GM12878 (cell line): ENCODE measurements around the gene EDC3. TPM values are rescaled to one million over a fixed set of nuclear protein-coding genes. Genes with fewer than 3 reads are reported as not detected.
A peak's percentile ranks its signal among the peaks of the same experiment; 100 is the strongest.

Experiments
- ATAC-seq: fragments of 200-7000 bp; cut with Tn5 transposase; 3 replicates; pipeline ENCODE4 v1.9.1; 2020; ENCODE audit warnings: mild to moderate bottlenecking, moderate library complexity
- BruUV-seq: library from RNA; stranded (reverse); fragments of 400-500 nt; replicated peaks from 2 replicates; lab custom pipeline; 2021; lab: Mats Ljungman, UMichigan
- CTCF ChIA-PET: fragments of 300-600 bp; sonication (Branson Sonifier 250); formaldehyde crosslinking; extraction: SDS; loops from one replicate; lab custom pipeline; 2021; ENCODE audit warnings: inconsistent platforms; lab: Yijun Ruan, JAX
- POLR2A ChIA-PET: fragments of 350-600 bp; formaldehyde crosslinking; extraction: SDS; loops from one replicate; lab custom pipeline; 2021; ENCODE audit warnings: inconsistent platforms; lab: Charles Lee
- RAD21 ChIA-PET: fragments of 300-600 bp; sonication (Branson Sonifier 250); formaldehyde crosslinking; loops from one replicate; lab custom pipeline; 2023; ENCODE audit warnings: antibody characterized with exemption; ENCODE audit not compliant: unreplicated experiment; lab: Charles Lee
- SMC1A ChIA-PET: fragments of 300-600 bp; sonication (Branson Sonifier 250); formaldehyde crosslinking; loops from one replicate; lab custom pipeline; 2023; ENCODE audit not compliant: unreplicated experiment, uncharacterized antibody; lab: Charles Lee
- DNase-seq: peaks from one replicate; pipeline ENCODE4 v3.0.0-alpha.2; 2011; ENCODE audit warnings: low read depth, low spot score
- FAIRE-seq: peaks from 3 replicates; lab custom pipeline; 2011; peaks lifted over from hg19 to GRCh38; lab: Jason Lieb, UNC
- H2AFZ ChIP-seq: 2 replicates; pipeline ENCODE4 v1.6.0; 2011; ENCODE audit warnings: low read depth, low read length, control low read depth; ENCODE audit not compliant: control insufficient read depth
- H3K27ac ChIP-seq: 2 replicates; pipeline ENCODE4 v1.5.1; 2011; ENCODE audit warnings: control low read depth; ENCODE audit not compliant: control insufficient read depth, insufficient read depth
- H3K27me3 ChIP-seq, 2 experiments: replicated peaks in 1 of 2; 2 replicates each; pipeline versions ENCODE4 v1.6.0 to v1.6.1; 2011; ENCODE audit warnings: low read length in 1 of 2; ENCODE audit not compliant: control insufficient read depth in 2 of 2, insufficient read depth in 2 of 2
- H3K36me3 ChIP-seq, 2 experiments: 2 replicates each; pipeline ENCODE4 v1.5.1; 2011; ENCODE audit warnings: low read length in 1 of 2; ENCODE audit not compliant: control insufficient read depth in 2 of 2, insufficient read depth in 2 of 2
- H3K4me1 ChIP-seq: 2 replicates; pipeline ENCODE4 v1.6.1; 2011; ENCODE audit warnings: mild to moderate bottlenecking, low read length, moderate library complexity, mixed read lengths; ENCODE audit not compliant: control insufficient read depth, insufficient read depth
- H3K4me2 ChIP-seq: 2 replicates; pipeline ENCODE4 v1.6.0; 2011; ENCODE audit warnings: control low read depth; ENCODE audit not compliant: control insufficient read depth, insufficient read depth
- H3K4me3 ChIP-seq: fragments of 200-600 bp; sonication (generic); 2 replicates; pipeline ENCODE4 v1.5.1; 2016
- H3K79me2 ChIP-seq: 2 replicates; pipeline ENCODE4 v1.6.0; 2011; ENCODE audit warnings: low read length; ENCODE audit not compliant: control insufficient read depth, insufficient read depth
- H3K9ac ChIP-seq: 2 replicates; pipeline ENCODE4 v1.8.0; 2011; ENCODE audit warnings: low read length, control low read depth, mixed read lengths; ENCODE audit not compliant: control insufficient read depth, insufficient read depth
- H3K9me3 ChIP-seq: replicated peaks from 3 replicates; pipeline ENCODE4 v1.5.1; 2011; ENCODE audit warnings: mild to moderate bottlenecking, low read length; ENCODE audit not compliant: control insufficient read depth, insufficient read depth
- H4K20me1 ChIP-seq: 2 replicates; pipeline ENCODE4 v1.6.0; 2011; ENCODE audit not compliant: control insufficient read depth, insufficient read depth
- CHD4 ChIP-seq: fragments of 200-600 bp; sonication (generic); IDR thresholded peaks from 2 replicates; pipeline ENCODE4 v1.6.1; 2016; ENCODE audit warnings: mild to moderate bottlenecking
- CREB1 ChIP-seq: IDR thresholded peaks from 2 replicates; pipeline ENCODE4 v1.6.1; 2012; ENCODE audit warnings: low read depth, mild to moderate bottlenecking, inconsistent platforms
- SMC3 ChIP-seq: IDR thresholded peaks from 2 replicates; pipeline ENCODE4 v1.6.1; 2011; ENCODE audit warnings: low read length, improper control_type of control experiment, borderline replicate concordance
- SPI1 ChIP-seq: IDR thresholded peaks from 2 replicates; pipeline ENCODE4 v1.6.1; 2011; ENCODE audit warnings: low read depth, mild to moderate bottlenecking, low read length, moderate library complexity, borderline replicate concordance; ENCODE audit not compliant: insufficient read depth
- ZNF384 ChIP-seq: IDR thresholded peaks from 2 replicates; pipeline ENCODE4 v1.6.1; 2012; ENCODE audit warnings: low read depth, mild to moderate bottlenecking, low read length, improper control_type of control experiment, borderline replicate concordance
- WGBS: methylation state at CpG from one replicate; pipeline ENCODE4 v1.1.6; 2016; ENCODE audit warnings: low lambda C conversion rate; ENCODE audit not compliant: insufficient replicate concordance, insufficient coverage; ENCODE audit errors: missing lambda C conversion rate; 5-methylcytosine and 5-hydroxymethylcytosine counted together
- in situ Hi-C: fragments of 300-500 bp; cut with MboI; formaldehyde crosslinking; loops from 9 replicates; pipeline ENCODE4 v1.14.3; 2018; ENCODE audit warnings: mixed read lengths
- intact Hi-C: fragments of 100-400 bp; cut with micrococcal nuclease; formaldehyde crosslinking; loops from one replicate; pipeline ENCODE4 v1.14.2; 2022; ENCODE audit not compliant: unreplicated experiment
- polyA plus RNA-seq, 11 experiments: library from polyadenylated mRNA; depleted of rRNA in 4 of 11; unstranded in 6 of 11; stranded (reverse) in 5 of 11; fragments of >200 nt; fragmentation: Nextera tagmentation in 4 of 11; fragmentation: Illumina TruSeq in 1 of 11; extraction: Ambion mirVana in 4 of 11; extraction: Trizol in 1 of 11; gene quantifications; 1 replicate in 1 of 11; 2 replicates in 10 of 11; pipeline versions ENCODE4 v1.2.1 to v1.2.3, GENCODE V29; 2011 to 2016; ENCODE audit warnings: inconsistent platforms in 2 of 11, missing spikeins in 2 of 11, low read depth in 1 of 11
- total RNA-seq, 4 experiments: library from RNA; depleted of rRNA in 3 of 4; stranded (reverse); fragments of >200 nt in 3 of 4; fragmentation: Illumina TruSeq in 1 of 4; extraction: Trizol in 1 of 4; gene quantifications; 2 replicates each; pipeline versions ENCODE4 v1.2.1 to v1.2.3, GENCODE V29; 2013 to 2021

EDC3 gene
- total and polyA plus RNA-seq, 10 of the 15 experiments (the other 5 are each of a cell fraction or from before 2014, with no cell fraction given): 11.8 to 48.4 (median 35.3) TPM

DNA sequence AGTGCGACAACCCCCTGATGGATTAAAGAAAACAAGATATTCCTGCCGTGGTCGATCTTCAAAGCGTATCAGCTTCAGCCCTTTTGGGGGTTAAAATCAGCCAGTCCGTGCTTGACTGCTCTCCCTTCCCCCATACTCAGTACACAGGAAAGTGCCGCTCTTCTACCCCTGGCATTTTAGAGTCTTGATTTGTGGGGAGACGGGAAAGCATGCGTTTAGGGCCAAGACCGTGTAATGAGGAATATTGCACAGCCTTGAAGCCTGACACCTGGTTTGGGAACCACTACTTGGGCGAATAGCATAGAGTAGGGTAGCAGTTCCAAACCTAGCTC, 540 bp upstream of the EDC3 start:
- TF ChIP-seq CHD4: no peak
- TF ChIP-seq SMC3: no peak
- no peak for TF ChIP-seq ZNF384
- Histone ChIP-seq H3K36me3 (no peaks in the 10 kb centered on the region), H3K9ac (peak overlapping the region; percentile 97), H3K4me1 (peaks cover 9% of the 10 kb centered on the region), H3K27me3 (no peaks in the 10 kb centered on the region), H3K27ac (peak overlapping the region; percentile 89), H3K4me3 (peak overlapping the region; percentile 83), H3K79me2 (peaks cover 38% of the 10 kb centered on the region), H3K9me3 (no peaks in the 10 kb centered on the region), H3K4me2 (peak overlapping the region; percentile 98), H2AFZ (peak overlapping the region; percentile 98), H4K20me1 (no peaks in the 10 kb centered on the region)
- ChIA-PET POLR2A (interaction anchor here (0.6 kb wide), 1 partner anchor 62 kb away, joined by 3 read pairs; no protein-coding TSS in a partner anchor), SMC1A (interaction anchor here (1.0 to 1.4 kb wide), 2 partner anchors 15 to 62 kb away, joined by 3 read pairs; no protein-coding TSS in a partner anchor), RAD21 (interaction anchor here (1.1 kb wide), 1 partner anchor 239 kb away, joined by 3 read pairs; no protein-coding TSS in a partner anchor), CTCF (interaction anchor here (0.7 to 1.2 kb wide), 3 partner anchors 64 to 91 kb away, joined by 3 read pairs; no protein-coding TSS in a partner anchor)
- intact Hi-C loops (no loop called here), in situ Hi-C loops (no loop called here)
- FAIRE-seq (no peak), DNase-seq (no peak), ATAC-seq (peak; percentile 42)
- WGBS: 8% methylated on average over 10 of the region's 10 CpGs
- TSS peak; percentile 97 for BruUV-seq

DNA sequence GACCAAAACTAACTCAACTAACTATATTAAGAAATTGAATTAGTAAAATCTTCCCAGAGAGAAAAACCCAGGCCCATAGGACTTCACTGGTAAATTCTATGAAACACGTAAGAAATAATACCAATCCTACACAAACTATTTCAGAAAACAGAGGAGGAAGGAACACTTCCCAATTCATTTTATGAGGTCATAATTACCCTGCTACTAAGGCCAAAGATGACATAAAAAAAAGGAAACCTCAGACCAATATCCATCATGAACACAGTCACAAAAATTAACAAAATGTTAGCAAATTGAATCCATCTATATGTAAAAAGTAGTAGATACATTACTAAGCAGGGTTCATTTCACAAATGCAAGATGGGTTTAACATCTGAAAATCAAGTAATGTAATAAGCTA, 3.5 kb downstream of the EDC3 start:
- POLR2A ChIA-PET: no interaction called here
- FAIRE-seq: no peak
- 95% methylated on average over 1 of the region's 1 CpG for WGBS
- TF ChIP-seq CREB1 (no peak), SPI1 (no peak)
- TF ChIP-seq, all 136 proteins: peak for 0
- intact Hi-C loops: no loop called here
- Histone ChIP-seq H3K9ac (no peak overlapping the region), H2AFZ (no peak overlapping the region), H3K4me2 (no peak overlapping the region), H3K4me3 (no peak overlapping the region), H3K9me3 (no peaks in the 10 kb centered on the region), H3K36me3 (no peaks in the 10 kb centered on the region), H3K27ac (no peak overlapping the region), H3K79me2 (peaks cover 41% of the 10 kb centered on the region), H4K20me1 (no peaks in the 10 kb centered on the region), H3K27me3 (no peaks in the 10 kb centered on the region), H3K4me1 (peaks cover 9% of the 10 kb centered on the region)
- ATAC-seq: no peak
- in situ Hi-C loops: no loop called here
- BruUV-seq: no TSS peak
- ChIA-PET SMC1A (no interaction called here), RAD21 (no interaction called here), CTCF (no interaction called here)
- no peak for DNase-seq
